Putamen (tissue), 1 donor: ENCODE measurements around the gene SLC66A3.

Experiments used
- DNase-seq: peaks from one replicate; pipeline ENCODE4 v3.0.0-alpha.2; 2016; ENCODE audit warnings: low spot score

The SLC66A3 gene

DNA sequence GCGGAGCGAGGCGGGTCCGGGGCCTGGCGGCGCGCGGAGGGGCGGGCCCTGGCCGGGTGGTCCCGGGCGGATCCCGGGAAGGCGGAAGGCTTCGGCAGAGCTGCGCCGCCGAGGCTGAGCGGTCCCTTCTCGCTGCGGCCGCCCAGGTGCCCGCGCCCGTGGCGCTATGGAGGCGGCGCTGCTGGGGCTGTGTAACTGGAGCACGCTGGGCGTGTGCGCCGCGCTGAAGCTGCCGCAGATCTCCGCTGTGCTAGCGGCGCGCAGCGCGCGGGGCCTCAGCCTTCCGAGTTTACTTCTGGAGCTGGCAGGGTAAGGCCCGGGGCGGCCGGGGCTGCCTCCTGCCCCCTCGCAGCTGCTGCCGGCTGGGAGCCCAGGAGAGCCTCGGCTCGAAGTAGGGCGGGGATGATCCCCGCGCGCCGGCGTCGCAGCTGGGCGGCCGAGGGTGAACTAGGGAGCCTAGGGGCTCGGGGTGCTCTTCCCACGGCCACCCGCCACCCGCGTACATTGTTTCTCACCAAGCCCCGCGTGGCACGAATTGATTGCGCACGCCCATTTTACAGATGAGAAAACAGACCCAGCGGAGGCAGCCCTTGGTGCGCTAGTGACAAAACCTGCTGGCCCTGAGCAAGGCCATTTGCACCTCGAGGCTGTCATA, at the start of gene SLC66A3:
Gene SLC66A3, plus strand, starts transcription at position 87 of the 655 bp plus-strand sequence. Its CDS starts 80 bp downstream, at position 167.
- no peak for DNase-seq

DNA sequence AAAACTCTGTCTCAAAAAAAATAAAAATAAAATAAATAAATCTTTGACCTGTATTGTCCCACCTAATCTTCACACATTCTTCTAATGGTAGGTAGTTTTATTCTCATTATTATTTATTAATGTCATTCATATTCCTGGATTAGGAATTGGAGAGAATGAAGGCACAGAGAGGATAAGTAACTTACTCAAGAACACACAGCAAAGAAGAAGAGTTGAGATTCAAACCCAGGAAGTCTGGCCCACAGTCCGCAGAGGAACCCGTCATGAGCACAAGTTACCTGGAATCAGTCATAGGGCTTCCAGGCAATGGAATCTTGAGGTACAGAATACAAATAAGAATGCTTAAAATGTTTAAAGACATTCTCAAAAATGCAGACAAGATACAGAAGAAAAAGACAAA, 46.3 kb upstream of the SLC66A3 start:
- DNase-seq, result no peak

DNA sequence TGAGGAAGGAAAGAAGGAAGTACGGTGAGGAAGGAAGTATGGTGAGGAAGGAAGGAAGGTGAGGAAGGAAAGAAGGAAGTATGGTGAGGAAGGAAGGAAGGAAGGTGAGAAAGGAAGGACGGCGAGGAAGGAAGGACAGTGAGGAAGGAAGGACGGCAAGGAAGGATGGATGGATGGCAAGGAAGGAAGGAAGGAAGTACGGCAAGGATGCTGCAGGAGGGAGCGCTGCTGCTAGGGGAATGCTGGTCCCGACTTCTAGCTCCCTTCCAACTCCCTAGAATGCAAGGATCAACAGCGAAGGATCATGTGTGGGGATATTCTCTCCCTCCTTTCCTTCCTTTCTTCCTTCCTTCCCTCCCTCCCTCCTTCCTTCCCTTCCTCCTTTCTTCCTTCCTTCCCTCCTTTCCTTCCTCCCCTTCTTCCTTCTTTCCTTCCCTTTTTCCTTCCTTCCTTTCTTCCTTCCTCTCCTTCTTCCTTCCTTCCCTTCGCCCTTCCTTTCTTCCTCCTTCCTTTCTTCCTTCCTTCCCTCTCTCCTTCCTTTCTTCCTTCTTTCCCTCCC, 42.3 kb upstream of the SLC66A3 start:
- DNase-seq, result no peak

DNA sequence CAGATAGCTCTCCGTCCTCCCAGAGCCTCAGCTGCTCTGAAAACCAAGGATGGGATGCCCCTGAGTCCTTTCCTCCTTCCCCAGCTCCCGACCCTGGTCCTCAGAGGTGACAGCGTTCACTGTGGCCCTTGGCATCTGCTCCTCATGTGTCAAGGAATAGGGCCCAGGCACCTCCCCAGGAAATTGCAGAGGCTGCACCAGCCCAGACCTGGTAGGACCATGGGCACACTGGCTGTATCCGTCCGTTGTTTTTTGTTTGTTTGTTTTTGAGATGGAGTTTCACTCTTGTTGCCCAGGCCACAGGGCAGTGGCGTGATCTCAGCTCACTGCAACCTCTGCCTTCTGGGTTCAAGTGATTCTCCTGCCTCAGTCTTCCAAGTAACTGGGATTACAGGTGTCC, 37.5 kb upstream of the SLC66A3 start:
- no peak for DNase-seq

DNA sequence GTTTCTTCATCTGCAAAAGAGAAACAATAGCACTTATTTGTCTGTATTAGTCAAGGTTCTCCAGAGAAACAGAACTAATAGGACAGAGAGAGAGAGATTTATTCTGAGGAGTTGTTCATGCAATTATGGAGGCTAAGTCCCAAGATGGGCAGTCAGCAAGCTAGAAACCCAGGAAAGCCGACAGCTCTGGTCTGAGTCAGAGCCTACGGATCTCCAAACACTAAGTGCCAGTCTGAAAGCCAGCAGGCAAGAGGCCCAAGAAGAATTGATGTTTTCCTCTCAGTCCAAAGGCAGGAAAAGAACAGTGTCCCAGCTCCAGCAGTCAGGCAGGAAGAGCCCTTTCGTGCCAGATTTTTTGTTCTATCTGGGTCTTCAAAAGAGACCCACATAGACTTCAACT, 36.5 kb upstream of the SLC66A3 start:
- DNase-seq, result no peak

DNA sequence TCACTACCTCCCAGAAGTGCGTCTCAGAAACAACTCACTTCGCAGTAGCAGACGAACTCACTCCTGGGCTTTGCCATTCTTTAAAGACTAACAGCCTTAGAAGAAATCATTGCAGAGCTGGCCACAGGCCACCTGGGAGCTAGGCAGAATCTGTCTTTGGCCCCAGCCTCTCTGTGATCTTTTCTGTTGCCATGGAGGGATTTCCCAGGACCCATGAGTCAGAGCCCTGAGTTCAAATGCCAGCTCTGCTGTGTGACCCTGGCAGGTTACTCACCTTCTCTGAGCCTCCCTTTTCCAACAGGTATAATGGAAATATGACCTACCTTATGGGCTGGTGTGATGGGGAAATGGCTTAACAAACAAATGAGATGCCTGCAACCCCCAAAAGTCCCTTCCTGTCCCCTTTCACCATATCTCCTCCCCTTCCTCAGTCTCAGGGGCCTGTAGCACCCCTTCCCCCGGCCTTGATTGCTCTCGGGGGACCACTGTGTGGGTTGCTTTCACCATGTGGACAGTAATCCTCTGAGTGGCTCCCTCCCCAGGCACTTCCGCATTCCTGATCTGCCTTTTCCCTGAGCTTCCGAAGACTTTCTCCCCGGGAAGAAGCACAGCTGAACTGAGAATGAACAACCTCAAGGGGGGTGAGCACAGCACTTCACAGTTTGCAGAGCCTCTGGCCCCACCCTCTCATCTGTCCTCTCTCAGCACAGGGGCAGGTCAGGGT, 34.0 kb upstream of the SLC66A3 start:
- DNase-seq, result no peak

DNA sequence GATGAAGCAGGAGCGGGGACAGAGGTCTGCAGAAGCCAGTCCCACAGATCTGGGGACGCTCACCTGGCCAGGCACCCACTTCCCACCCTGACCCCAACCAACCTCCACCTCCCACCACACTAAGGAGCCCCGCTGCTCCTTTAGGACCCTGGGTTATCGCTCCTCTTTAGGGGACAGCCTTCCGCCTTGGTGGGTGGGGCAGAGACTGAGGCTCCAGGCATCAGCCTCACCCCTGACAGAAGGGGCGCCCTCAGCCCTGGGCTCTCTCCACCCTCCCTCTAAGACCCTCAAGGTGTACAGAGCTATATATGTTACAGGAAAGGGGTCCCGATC, 33.5 kb upstream of the SLC66A3 start:
- DNase-seq, result no peak

DNA sequence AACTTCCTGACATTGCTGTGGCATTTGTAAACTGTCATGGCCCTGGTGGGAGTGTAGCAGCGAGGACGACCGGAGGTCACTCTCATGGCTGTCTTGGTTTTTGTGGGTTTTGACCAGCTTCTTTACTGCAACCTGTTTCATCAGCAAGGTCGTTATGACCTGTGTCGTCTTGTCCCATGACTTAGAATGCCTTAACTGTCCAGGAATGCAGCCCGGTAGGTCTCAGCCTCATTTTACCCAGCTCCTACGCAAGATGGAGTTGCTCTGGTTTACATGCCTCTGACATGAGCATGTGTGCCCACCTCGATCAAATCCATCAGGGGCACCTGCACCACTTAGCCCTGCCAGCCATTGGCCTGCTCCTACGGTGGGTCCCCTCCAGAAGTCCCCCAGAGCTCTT, 32.9 kb upstream of the SLC66A3 start:
- DNase-seq, result no peak

DNA sequence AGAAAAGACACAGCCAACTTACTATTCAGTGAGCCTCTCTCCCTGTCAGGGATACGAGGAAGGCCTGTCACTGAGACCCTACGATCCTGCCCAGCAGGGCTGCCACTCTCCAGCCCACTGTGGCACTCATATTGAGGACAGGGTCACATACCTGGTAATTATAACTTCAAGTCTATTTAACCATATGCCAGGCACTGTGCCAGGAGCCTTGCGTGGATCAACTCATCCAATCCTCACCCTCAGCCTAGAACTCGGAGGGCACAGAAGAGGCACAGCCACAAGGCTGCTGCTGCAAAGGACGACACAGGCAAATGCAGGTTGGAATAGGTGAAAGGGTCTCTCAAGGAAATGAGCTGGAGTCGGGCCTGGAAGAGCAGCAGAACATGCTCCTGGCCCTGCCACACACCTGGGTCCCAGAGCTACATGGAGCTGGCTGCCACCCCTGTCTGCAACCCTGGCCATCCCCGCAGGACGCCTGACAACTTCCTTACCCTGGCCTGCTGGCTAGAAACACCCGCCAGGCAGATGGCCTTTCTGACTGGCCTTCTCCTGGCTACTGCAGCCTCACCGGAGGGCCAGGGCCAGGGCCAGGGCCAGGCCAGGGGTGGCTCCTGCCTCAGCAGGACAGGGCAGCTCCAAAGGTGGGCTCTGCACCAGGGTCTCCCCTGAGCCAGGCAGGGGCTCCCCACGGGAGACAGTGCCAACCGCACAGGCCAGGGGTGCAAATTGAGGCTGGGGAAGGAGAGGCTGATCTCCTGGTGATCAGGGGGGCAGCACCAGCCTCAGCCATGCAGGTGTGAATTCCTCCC, 32.1 kb upstream of the SLC66A3 start:
- no peak for DNase-seq

DNA sequence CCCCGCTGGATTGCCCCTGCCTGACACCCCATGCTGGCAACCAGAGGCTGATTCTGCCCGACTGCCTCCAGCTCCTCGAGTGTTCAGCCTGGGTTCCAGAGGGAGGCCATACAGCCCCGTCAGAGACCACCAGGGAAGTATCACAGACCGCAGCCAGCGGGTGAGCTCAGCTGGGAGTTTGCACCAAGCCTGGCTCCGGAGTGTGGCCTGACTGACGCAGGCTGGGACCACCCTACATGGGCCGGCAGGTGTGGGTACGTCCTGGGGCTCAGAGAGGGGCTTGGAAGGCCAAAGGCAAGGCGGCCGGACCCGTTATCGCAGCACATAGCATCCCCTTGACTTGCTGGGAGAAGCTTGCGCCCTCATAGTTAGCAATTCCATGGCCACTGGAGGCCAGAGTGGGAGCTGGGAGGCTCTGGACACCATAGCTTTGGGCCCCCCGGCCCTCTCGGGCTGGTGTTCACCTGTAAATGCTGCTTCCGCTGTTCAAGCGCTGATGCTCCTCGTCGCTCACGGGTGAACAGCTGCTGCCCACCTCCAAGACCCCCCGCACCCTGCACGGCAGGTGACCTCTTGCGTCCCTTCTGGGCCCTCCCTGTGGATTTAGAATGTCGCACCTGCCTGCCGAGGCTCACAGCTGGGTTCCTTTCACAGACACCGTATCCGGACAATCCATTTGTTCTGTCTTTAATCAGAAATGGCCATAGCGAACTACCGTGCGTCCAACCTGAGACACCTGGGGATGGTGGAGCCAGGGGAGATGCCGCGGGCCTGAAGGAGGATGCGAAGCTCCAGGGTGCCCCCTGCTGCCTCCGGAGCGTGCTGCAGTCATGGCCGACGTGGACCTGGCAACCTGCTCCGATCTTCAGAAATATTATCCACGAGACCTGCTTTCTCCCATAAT, 31.2 kb upstream of the SLC66A3 start:
- no peak for DNase-seq

DNA sequence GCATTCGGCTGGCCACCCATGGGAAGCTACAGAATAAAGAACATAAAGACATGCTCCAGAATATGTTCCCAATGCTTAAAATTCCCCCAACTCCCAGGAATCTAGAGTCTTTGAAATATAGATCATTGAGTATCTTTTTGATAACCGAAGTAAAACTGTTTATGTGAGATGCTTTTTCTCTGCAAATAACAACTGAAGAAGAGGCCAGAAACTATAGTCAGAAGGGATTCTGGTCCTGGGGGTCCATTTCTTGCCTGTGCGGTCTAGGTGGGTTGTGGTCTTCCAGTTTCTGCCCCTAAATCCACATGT, 30.6 kb upstream of the SLC66A3 start:
- no peak for DNase-seq

DNA sequence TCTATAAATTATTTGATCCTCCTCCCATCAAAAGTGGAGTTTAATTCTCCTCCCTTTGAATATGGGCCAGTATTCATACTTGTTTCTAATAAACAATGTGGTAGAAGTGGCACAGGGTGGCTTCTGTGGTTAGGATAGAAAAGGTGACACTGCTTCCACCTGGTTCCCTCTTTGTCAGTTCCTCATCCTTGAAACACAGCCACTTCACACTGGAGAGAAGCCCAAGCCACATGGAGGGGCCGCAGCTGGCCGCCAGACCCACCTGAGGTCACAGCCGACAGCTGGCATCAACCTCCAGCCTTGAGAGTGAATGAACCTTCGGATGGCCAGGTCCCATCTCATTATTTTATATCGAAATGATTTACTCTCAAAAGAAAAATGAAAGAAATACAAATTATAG, 27.5 kb upstream of the SLC66A3 start:
- no peak for DNase-seq

DNA sequence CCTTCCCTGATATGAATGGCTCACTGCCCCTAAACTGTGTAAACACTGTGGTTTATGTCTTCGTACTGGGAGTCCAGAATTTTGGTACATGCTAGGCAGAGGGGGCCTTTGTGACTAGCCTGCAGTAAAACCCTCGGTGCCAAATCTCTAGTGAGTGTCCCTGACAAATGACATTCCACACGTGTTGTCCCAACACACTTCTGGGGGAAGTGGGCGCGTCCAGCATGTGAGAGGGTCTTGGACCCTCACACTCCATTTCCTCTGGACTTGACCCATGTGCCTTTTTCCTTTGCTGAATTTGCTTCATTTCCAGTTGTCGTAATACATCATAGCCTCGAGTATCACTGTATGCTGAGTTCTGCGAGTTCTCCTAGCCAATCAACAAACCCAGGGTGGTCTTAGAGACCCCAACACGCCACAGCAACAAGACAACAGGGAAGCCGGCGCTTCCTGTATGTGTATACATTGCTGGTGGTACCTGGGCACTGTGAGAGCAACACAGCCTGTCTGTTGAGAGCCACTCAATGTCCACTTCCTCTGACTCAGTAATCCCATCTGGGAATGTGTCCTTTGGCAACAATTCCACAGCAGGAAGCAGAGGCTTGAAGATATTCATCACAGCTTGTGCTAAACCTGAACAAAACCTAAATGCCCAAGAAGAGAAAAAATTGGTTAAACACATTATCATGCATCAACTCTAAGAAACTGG, 26.9 kb upstream of the SLC66A3 start:
- DNase-seq, result no peak

DNA sequence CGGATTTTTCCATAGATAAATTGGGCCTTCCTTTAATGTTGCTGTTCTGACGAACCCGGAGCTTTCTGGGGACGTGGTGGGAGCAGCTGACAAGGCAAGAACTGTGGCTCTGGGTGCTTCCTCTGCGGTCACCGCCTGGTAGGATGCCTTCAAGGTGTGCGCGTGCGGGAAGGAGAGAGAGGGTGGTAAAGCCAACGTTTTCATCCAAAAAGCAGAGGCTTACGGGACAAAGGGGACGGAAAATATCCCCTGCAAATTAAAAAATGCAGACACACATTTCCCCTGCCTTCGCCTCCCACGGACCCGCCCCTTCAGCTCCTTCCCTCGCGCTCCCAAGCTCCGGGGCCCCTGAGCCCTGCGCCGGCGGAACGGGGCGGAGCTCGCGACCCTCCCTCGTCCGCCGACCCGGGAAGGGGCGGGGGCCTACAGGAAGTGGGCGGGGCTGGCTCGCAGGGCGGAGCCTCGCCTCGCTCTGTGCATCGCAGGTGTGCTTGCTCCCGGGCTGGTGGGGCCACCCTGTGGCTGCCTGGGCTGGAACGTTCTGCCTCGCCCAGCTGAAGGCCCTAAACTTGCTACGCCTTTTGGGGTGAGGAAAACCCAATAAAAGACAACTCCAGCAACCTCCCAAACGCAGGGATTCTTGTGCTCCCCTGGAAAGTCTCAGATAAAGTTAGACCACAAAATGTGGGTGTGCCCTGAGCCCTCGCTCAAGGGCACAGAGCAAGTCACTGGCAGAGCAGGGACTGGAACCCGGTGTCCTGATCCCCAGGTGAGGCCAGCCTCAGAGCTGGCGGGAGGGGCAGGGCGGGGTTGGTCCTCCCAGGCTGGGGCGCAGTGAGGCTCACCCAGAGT, 25.4 kb upstream of the SLC66A3 start:
- no peak for DNase-seq

DNA sequence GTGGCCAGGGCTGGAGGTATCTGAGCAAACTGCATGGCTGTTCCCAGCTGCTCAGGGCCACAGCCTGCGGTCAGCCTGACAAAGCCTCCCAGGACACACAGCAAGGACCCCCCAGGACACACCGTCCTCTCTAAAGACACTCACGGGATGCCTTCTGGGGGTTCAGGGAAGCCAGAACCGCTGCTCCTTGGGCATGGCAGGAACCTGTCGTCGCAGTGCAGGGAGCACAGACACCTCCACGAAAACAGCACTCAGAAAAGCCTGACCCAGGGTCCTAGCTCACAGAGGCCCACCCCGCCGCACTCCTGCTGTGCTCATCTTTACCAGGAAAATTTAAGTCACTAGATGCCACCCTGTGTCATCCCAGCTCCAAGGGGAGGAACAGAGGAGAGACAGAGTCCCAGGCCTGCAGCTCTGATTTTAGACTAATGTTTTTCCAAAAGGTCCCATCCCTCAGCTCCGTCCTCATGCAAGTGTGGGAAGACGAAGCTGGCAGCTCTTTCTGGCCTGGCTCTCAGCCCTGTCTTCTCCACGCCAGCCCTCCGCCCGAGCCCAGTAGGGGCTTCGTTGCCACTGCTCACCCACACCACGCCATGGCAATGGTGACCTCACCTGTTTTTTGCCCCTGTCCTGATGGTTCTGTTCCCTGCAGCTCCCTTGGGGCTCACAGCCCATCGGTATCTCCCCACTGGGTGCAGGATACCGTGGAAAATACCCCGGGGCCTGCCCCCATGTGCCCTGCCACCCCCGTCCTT, 23.9 kb upstream of the SLC66A3 start:
- no peak for DNase-seq

DNA sequence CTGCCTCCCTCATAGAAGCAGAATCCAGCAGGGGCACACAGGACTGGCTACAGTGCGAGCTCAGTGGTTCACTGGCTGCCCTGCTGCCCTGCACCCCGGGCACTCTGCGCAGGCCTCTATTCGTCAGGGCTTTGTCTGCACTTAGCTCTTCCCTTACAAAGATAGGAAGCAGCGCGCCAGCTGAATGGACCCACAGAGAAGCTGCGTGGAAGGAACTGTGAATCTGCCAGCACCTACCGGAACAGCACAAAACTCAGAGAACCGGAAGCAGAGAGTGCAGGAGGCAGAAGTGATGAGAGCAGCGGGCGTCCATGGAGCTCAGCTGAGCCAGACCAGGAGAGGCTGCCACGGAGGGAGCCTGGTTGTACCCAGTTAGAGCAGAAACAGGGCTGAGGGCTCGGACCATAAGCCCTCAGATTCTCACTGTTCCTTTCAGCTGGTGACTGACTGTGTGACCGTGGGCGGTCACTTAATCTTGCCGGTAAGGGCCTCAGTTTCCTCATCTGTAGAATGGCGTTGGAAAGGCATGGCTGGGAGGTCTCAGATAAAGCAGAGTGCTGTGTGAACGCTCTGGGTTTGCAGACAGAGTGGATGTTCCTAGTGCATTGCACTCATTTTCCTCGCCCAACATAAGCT, 23.1 kb upstream of the SLC66A3 start:
- peak; percentile 43 for DNase-seq

DNA sequence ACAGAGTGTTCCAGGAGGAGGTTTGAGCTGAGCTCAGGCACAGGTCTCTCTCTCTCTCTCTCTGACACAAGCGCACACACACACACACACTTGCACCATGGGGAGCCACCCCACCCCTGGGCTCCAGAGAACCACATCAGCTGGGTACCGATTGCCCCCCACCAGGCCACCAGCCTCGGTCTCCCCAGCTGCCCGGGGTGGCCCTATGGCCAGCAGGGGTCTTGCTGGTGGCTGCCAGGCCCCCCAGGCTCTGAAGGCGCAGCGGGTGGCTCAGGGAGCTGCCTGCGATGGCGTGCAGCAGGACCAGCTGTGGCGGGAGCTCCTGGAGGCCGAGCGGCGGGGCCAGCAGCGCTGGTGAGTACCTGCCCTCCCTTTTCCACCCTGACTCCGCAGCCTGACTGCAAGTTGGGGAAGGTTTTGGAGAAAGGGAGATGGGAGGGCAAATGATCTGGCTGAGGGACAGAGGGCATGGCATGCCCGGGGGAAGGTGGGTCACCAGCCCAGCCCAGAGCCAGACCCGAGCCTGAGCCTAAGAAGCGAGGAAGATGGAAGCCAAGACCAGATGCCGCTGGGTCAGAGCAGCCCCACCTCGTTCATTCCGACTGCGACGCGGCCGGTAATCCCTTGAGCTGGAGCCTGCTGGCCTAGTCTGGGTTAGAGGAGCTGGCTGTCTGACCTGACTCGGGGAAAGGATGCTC, 21.9 kb upstream of the SLC66A3 start:
- no peak for DNase-seq

DNA sequence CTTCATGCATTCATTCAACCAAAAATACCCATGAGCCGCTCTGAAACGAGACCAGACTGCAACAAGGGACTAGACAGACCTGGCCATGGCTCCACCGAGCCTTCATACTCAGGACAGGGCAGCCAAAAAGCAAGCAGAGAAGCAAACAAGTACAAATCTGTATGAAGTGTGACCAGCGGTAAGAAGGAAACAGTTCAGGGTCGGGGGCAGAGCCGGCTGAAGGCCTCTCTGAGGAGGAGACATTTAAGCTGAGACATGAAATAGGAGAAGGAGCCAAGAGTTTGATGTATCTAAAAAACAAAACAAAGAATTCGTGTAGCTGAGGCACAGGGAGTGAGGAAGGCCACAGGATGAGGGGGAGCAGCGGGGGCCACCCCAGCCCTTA, 21.3 kb upstream of the SLC66A3 start:
- no peak for DNase-seq

DNA sequence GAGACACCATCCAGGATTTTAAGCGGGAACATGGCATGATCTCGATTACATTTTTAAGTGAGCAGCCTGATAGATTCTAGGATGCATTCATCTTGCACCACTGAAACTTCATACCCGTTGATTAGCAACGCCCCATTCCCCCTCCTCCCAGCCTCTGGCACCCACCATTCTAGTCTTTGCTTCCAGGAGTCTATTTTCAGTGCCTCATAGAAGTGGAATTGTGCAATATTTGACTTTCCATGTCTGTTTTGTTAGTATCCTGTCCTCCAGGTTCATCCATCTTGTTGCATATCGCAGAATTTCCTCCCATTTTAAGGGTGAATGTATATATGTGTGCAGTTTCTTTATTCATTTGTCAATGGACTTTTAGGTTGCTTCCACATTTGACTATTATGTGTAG, 20.9 kb upstream of the SLC66A3 start:
- DNase-seq, result no peak
